Pancreas (tissue), 10 donors: ENCODE data around the gene L3MBTL3. TPM values are rescaled to one million over a fixed set of nuclear protein-coding genes. Genes with fewer than 3 reads are reported as not detected.
"Not testable (repeated sequence)": the region's sequence is repeated elsewhere in the genome, so short reads cannot be mapped to it uniquely, and the experiment has no call there.

Source experiments
- ATAC-seq, 4 donors: fragments of 200-7000 bp; cut with Tn5 transposase; one replicate each; pipeline versions ENCODE4 v1.8.0 to v1.9.1; 2020; ENCODE audit warnings: mild to moderate bottlenecking in 4 of 4, moderate library complexity in 4 of 4
- DNase-seq, 6 donors: peaks; one replicate each; pipeline ENCODE4 v3.0.0-alpha.2; 2020
- FAIRE-seq: peaks from 2 replicates; lab custom pipeline; 2012; peaks lifted over from hg19 to GRCh38; lab: Jason Lieb, UNC
- H3K27ac ChIP-seq, 4 donors: fragments of 200-600 bp; sonication (generic); 1 replicate in 3 of 4; 2 replicates in 1 of 4; pipeline versions ENCODE4 v1.5.0 to v1.8.0; 2020
- H3K27me3 ChIP-seq, 4 donors: fragments of 200-600 bp; one replicate each; pipeline ENCODE4 v1.8.0; 2021
- H3K36me3 ChIP-seq, 3 donors: fragments of 200-600 bp; sonication (generic) in 1 of 3; one replicate each; pipeline versions ENCODE4 v1.5.0 to v1.8.0; 2020 to 2021
- H3K4me1 ChIP-seq, 3 donors: fragments of 200-600 bp; one replicate each; pipeline ENCODE4 v1.8.0; 2021
- H3K4me3 ChIP-seq, 4 donors: fragments of 200-600 bp; sonication (generic) in 2 of 4; one replicate each; pipeline versions ENCODE4 v1.5.0 to v1.8.0; 2020 to 2021
- H3K9me3 ChIP-seq, 4 donors: fragments of 200-600 bp; one replicate each; pipeline ENCODE4 v1.8.0; 2021
- WGBS, 2 donors: extraction: QIAGEN DNeasy Blood & Tissue Kit; methylation state at CpG; one replicate each; pipeline ENCODE4 v1.1.7; 2013; 5-methylcytosine and 5-hydroxymethylcytosine counted together
- intact Hi-C, 3 donors: fragments of 100-400 bp; cut with DNase I; formaldehyde crosslinking; loops; one replicate each; pipeline versions ENCODE4 v1.11.1 to v1.14.2; 2022
- polyA plus RNA-seq, 2 donors: library from polyadenylated mRNA; stranded (reverse); fragments of 200-250 nt; gene quantifications; one replicate each; pipeline ENCODE4 v1.2.3, GENCODE V29; 2013
- total RNA-seq, 6 donors: library from RNA; stranded (reverse); fragmentation: NEBNext Ultra II Directional in 4 of 6; extraction: Animal tissue kit (Norgen Biotek cat#: 25700) in 4 of 6; gene quantifications; one replicate each; pipeline versions ENCODE4 v1.2.1 to v1.2.4, GENCODE V29; 2021 to 2023
- TF ChIP-seq, protein P1 (sequence below), 4 donors: fragments of 200-600 bp; sonication (generic) in 3 of 4; IDR thresholded peaks; one replicate each; pipeline versions ENCODE4 v1.5.0 to v1.8.0; 2021; ENCODE audit warnings: antibody characterized with exemption in 4 of 4
- donor health status: healthy with polysubstance abuse.
- donor health status: DM: no; HTN: no; CAD: no; lungs with moderate emphysema.
- donor health status: DM: no; HTN: no; CAD: no.
- donor health status: control.
- donor health status: control.
- donor health status: Bipolar disorder and iron deficiency.
- donor health status: DM: yes; HTN: yes; CAD: no.
- donor health status: DM: no; HTN: no; CAD: no.
- donor health status: DM: no; HTN: no; CAD: no.
- donor health status: DM: yes; HTN: yes; CAD: no.

Gene L3MBTL3
- total and polyA plus RNA-seq, 8 donors, result 0.95 to 5.3 (median 3.1) TPM

DNA sequence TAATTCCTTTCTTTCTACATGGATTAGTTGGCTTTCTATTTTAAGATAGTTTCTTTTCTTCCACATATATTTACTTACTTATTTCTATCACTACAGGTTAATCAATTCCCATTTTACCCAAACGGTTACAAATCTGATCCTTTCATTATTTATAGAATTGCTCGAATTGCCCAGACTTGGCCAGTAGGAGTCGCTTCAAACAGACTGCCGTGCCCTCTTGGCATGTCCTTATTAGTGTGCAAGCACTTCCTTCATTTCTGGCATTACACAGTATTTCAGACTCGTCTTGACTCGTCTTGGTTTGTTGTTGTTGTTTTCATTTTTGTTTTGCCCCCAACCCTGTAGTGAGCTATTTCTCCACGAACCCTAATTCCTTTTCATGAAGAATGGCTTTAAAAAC lies 129.8 kb downstream of the L3MBTL3 start:
- WGBS, 2 donors, result 77% methylated on average over 7 of the region's 7 CpGs
- no peaks in the 10 kb centered on the region for H3K9me3 ChIP-seq
- FAIRE-seq, result no peak

DNA sequence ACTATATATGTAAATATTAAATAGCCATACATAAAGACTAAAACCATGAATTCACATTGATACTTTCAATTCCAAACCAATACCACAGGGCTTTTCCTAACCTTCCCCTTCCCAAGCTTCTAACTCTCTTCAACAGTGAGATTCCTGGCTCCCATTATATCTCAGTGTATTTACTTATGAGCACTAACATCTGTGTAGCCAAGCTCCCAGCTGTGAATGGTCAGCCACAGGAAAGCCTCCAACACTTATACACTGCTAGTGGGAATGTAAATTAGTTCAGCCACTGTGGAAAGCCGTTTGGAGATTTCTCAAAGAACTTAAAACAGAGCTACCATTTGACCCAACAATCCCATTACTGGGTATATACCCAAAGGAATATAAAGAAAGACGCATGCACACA lies 130.6 kb downstream of the L3MBTL3 start:
- H3K27ac ChIP-seq, H3K36me3 ChIP-seq, DNase-seq, intact Hi-C loops, H3K4me3 ChIP-seq, H3K9me3 ChIP-seq, H3K27me3 ChIP-seq, FAIRE-seq, H3K4me1 ChIP-seq, ATAC-seq: not testable (repeated sequence)
- 79 to 83% methylated on average over 2 of the region's 2 CpGs for WGBS, 2 donors

More for the DNA sequence above, 129.8 kb downstream of the L3MBTL3 start:
- Histone ChIP-seq H3K4me1 (no peaks in the 10 kb centered on the region), H3K27ac (no peak overlapping the region), H3K27me3 (no peaks in the 10 kb centered on the region), H3K36me3 (no peaks in the 10 kb centered on the region), H3K4me3 (no peak overlapping the region)
- no peak for ATAC-seq
- intact Hi-C loops, result no loop called here
- DNase-seq, result no peak
- TF ChIP-seq, protein P1, sequence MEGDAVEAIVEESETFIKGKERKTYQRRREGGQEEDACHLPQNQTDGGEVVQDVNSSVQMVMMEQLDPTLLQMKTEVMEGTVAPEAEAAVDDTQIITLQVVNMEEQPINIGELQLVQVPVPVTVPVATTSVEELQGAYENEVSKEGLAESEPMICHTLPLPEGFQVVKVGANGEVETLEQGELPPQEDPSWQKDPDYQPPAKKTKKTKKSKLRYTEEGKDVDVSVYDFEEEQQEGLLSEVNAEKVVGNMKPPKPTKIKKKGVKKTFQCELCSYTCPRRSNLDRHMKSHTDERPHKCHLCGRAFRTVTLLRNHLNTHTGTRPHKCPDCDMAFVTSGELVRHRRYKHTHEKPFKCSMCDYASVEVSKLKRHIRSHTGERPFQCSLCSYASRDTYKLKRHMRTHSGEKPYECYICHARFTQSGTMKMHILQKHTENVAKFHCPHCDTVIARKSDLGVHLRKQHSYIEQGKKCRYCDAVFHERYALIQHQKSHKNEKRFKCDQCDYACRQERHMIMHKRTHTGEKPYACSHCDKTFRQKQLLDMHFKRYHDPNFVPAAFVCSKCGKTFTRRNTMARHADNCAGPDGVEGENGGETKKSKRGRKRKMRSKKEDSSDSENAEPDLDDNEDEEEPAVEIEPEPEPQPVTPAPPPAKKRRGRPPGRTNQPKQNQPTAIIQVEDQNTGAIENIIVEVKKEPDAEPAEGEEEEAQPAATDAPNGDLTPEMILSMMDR (IDR thresholded peaks at IDR 0.05), result no peak

- TF ChIP-seq, protein P1 (IDR thresholded peaks at IDR 0.05), result no peak
- ATAC-seq (no peak), FAIRE-seq (no peak), DNase-seq (no peak)
- Histone ChIP-seq H3K27me3 (no peaks in the 10 kb centered on the region), H3K4me1 (no peaks in the 10 kb centered on the region), H3K9me3 (no peaks in the 10 kb centered on the region), H3K36me3 (no peaks in the 10 kb centered on the region), H3K4me3 (no peak overlapping the region), H3K27ac (no peak overlapping the region)
- intact Hi-C loops, result no loop called here
- WGBS, 2 donors, result 74 to 76% methylated on average over 6 to 8 of the region's 8 CpGs
Observed at GRCh38 chr6:130150906-130151305, 132.5 kb downstream of the L3MBTL3 start.

DNA sequence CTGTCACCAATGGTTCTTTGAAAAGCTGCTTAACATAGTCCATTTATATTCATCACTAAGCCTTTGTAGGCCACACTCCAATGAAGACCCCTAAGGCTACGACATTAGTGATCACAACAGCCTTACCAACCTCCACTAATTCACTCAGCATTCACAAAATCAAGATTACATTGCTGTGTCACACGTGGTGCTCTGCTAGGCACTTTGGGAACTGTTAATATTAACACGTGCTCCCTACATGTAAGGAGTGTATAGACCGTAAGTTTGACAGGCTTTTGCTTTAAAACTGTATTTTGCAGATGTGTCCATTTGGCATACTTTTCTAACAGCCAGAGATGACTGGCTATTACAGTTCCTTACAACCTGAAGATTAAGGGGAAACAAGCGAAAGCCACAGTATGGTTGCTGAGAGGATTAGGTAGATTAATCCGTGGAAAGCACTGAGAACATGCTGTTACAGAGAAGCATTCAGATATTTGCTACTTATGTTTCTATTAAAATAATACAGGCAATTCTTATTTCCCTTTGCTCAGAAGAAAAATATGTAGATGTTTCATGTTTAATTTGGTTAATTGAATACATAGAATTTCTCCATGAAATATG lies 134.6 kb downstream of the L3MBTL3 start:
- Histone ChIP-seq H3K4me3 (no peak overlapping the region), H3K9me3 (no peaks in the 10 kb centered on the region), H3K4me1 (no peaks in the 10 kb centered on the region), H3K27me3 (no peaks in the 10 kb centered on the region), H3K27ac (no peak overlapping the region), H3K36me3 (no peaks in the 10 kb centered on the region)
- intact Hi-C loops, result no loop called here
- no peak for ATAC-seq
- 79 to 80% methylated on average over 6 of the region's 6 CpGs for WGBS, 2 donors
- no peak for FAIRE-seq
- TF ChIP-seq, protein P1 (IDR thresholded peaks at IDR 0.05), result no peak
- no peak for DNase-seq

GRCh38 chr6:130156908-130157307 lies 138.5 kb downstream of the L3MBTL3 start:
- no peak for FAIRE-seq
- ATAC-seq, result no peak

More at GRCh38 chr6:130156908-130157307, 138.5 kb downstream of the L3MBTL3 start:
- intact Hi-C loops, result no loop called here
- Histone ChIP-seq H3K36me3 (no peaks in the 10 kb centered on the region), H3K9me3 (no peaks in the 10 kb centered on the region), H3K4me1 (no peaks in the 10 kb centered on the region), H3K27me3 (no peaks in the 10 kb centered on the region), H3K27ac (no peak overlapping the region), H3K4me3 (no peak overlapping the region)
- 85% methylated on average over 5 of the region's 5 CpGs for WGBS, 2 donors
- no peak for DNase-seq
- TF ChIP-seq, protein P1 (IDR thresholded peaks at IDR 0.05), result no peak
